HG03354 (cell line): ENCODE data around the gene DERA.
"Not testable (repeated sequence)": the region's sequence is repeated elsewhere in the genome, so short reads cannot be mapped to it uniquely, and the experiment has no call there.

Experiments
- ATAC-seq: cut with Tn5 transposase; IDR thresholded peaks from one replicate; pipeline ENCODE4 v1.9.1; 2021; ENCODE audit warnings: mild to moderate bottlenecking; ENCODE audit not compliant: unreplicated experiment, poor library complexity, severe bottlenecking

The DERA gene

DNA sequence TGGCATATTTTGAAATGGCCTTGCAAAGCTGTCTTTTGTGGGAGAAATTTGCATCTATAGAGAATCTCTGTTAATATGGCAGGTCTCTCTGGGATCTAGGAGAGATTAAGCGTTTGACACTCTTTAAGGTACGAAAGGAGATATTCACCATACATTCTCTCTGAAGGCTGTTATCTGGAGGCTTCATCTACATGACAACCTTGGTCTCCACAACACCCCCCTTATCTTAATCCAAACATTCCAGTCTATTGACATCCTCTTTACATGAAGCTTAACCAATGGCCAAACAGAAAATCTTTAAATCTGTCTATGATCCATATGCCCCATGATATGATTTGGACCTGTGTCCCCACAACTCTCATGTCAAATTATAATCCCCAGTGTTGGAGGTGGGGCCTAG is 137.4 kb downstream of the DERA start:
- ATAC-seq, result no peak

- no peak for ATAC-seq
Observed at GRCh38 chr12:16056910-16057309, 145.8 kb downstream of the DERA start.

- ATAC-seq, result not testable (repeated sequence)
Observed at GRCh38 chr12:16057351-16057751, 146.2 kb downstream of the DERA start.

DNA sequence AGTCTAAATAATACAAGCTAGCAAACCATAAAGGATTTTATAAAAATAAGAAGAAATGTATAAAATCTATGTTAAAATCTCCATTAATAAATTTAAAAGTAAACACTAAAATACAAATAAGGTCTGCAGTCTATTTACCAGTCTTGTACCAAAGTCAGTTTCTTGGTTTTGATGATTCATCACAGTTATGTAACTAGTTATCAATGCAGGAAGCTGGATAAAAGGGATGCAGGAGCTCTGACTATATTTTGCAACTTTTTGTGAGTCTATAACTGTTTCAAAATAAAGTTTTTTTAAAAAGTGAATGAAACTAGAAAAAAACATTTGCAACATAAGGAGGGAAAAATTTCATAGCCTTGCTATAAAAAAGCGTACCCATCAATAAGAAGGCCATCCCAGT is 151.5 kb downstream of the DERA start:
- ATAC-seq, result no peak

- ATAC-seq, result no peak
Observed at GRCh38 chr12:16063726-16064125, 152.6 kb downstream of the DERA start.

DNA sequence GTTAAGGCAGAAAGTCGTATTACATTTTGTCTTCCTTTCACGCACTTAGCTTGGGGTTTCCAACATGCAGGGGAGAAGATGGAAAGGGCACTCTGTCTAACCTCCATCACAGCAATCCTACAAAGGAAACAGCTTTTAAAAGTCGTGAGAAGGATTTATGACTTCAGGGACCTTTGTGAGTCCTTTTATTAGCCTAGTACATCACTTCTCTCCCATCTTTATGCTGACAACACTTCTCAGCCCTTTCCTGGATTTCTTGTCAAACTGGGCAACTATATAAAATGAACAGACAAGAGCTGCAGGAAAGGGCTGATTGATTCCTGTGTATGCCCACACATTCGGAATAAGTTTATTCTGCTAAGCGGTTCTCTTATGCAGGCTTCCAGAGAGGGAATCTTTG is 159.0 kb downstream of the DERA start:
- ATAC-seq, result no peak

GRCh38 chr12:16072678-16073077 is 161.5 kb downstream of the DERA start:
- no peak for ATAC-seq

DNA sequence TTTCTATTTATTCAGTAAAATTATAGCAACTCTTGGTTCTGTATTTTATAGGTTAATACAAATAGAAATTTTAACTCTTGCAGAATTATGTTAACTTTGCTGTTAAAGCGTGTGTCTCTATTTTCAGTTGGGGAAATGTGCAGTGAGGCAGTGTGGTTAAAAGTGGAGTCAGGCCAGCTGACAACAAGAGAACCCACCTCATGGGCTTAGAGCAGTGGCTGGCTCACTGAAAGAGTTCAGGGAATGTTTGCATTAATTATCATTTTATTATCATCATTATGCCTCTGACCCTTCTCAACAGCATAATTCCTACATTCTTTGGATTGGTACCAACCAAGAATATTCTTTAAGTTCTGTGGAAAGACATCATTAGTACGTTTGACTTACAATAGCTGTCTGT is 163.8 kb downstream of the DERA start:
- no peak for ATAC-seq

DNA sequence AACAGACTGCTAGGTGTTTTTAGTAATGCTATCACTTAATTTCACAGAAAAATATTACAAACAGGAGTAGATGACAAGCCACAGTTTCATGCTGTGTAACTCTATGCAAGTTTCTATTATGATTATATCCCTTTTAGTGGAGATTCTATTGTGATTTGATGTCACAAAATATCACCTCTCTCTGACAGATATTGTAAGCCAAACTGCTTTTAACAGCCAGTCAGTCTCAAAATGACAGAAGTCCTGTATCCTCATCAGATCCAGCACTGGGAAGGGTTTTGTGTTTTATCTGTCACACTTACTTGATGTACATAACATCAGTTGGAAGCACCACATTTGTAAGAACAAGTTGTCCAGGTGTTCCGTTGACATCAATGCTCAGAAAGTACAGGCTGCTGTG is 164.8 kb downstream of the DERA start:
- no peak for ATAC-seq

DNA sequence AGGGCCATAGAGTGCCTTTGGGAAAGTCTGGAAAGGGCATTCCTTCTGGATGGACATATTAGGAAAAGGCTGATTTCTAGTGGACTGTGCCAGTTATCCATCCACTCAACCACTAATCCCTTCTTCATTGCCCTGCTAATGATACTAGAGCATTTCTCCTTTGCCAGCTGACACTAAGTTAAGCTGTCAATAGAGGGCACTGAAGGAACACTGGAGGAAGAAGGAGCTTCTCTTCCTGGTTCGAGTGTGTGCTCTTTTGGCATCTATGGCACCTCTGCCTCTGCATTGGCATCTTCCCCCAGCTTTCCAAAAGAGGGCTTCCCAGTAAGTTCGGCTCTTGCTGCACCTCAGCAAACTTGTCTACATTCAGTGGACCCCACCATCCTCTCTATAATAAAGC is 165.4 kb downstream of the DERA start:
- ATAC-seq, result peak; percentile 91

DNA sequence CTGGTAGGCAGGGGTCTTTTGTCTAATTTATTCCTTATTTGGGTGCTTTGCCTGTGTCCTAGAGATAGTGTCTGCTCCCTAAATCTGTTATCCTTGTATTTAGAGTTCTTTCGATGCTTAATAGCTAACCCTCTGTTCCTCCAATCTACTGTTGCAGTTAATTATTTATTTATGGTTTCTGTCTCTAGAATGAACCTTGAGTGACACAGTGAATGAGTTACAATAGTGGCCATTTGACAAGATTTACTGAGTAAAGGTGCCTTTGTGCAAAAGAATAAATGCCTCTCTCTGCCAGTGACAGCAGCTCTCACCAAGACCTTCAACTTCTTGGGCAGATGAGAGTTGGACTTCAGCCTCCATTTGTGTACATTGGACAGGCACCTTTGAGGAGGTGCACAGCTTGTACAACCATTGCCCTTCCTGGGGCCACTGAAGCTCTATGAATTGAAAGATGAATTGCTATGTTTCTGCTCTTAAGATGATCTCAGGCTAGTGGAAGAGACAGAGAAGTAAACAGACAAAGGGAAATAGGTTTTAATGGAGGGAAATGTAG is 165.9 kb downstream of the DERA start:
- ATAC-seq, result peak; percentile 77

DNA sequence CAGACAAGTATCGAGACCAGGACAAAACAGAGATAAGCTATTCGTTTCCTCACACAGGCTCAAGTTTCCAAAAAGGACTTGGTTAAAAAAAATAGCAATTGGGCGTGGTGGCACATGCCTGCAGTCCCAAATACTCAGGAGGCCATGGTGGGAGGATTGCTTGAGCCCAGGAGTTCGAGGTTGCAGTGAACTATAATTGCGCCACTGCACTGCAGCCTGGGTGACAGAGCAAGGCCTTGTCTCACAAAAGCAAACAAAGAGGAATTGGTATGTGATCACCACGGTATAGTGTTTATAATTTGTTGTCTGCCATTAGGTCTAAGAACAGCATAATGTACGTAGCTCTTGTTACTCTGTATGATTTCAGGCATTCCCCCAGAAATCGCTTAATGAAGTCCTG is 175.3 kb downstream of the DERA start:
- ATAC-seq, result no peak

DNA sequence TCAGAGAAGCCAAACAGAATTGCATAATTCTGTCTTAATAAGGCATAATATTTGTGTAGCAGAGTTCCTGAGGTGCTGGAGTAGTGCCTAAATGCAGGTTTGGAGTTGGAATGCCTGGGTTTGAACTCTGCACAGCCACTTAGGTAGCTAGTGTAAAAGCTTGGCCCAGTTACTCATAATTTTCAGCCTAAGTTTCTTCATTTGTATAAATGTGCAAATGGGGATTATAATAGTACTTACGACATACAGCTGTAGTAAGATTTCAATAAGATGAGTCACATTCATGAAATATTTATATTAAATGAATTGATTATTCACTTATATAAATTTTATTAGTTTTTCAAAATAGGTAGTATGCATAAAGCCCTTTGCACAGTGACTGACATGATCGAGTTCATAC is 175.8 kb downstream of the DERA start:
- ATAC-seq, result no peak
